Calu3 (cell line): ENCODE measurements around the gene SH3PXD2A. TPM values are rescaled to one million over a fixed set of nuclear protein-coding genes. Genes with fewer than 3 reads are reported as not detected.

Experiments
- BruUV-seq: library from RNA; stranded (reverse); fragments of 400-500 nt; replicated peaks from 2 replicates; lab custom pipeline; 2021; lab: Mats Ljungman, UMichigan
- CTCF ChIA-PET: fragments of 300-600 bp; sonication (Branson Sonifier 250); formaldehyde crosslinking; loops from one replicate; lab custom pipeline; 2022; ENCODE audit warnings: antibody characterized with exemption; lab: Charles Lee
- DNase-seq: peaks from one replicate; pipeline ENCODE4 v3.0.0; 2022
- H3K27ac Mint-ChIP-seq: one replicate; pipeline ENCODE4 v1.8.0; 2022; ENCODE audit warnings: mixed read lengths; ENCODE audit not compliant: unreplicated experiment
- H3K27me3 Mint-ChIP-seq: one replicate; pipeline ENCODE4 v1.8.0; 2022; ENCODE audit warnings: mixed read lengths; ENCODE audit not compliant: unreplicated experiment
- H3K36me3 Mint-ChIP-seq: one replicate; pipeline ENCODE4 v1.8.0; 2022; ENCODE audit warnings: mild to moderate bottlenecking, moderate library complexity, mixed read lengths; ENCODE audit not compliant: insufficient read depth, unreplicated experiment
- H3K4me1 Mint-ChIP-seq: one replicate; pipeline ENCODE4 v1.8.0; 2022; ENCODE audit warnings: mild to moderate bottlenecking, low read depth, mixed read lengths; ENCODE audit not compliant: unreplicated experiment
- H3K4me3 Mint-ChIP-seq: one replicate; pipeline ENCODE4 v1.8.0; 2022; ENCODE audit warnings: mild to moderate bottlenecking, low read depth, moderate library complexity, mixed read lengths; ENCODE audit not compliant: unreplicated experiment
- H3K9me3 Mint-ChIP-seq: one replicate; pipeline ENCODE4 v1.8.0; 2022; ENCODE audit warnings: low read depth, mixed read lengths; ENCODE audit not compliant: unreplicated experiment
- intact Hi-C: fragments of 100-400 bp; cut with micrococcal nuclease; formaldehyde crosslinking; loops from one replicate; pipeline ENCODE4 v1.10.0; 2022; ENCODE audit not compliant: unreplicated experiment
- total RNA-seq: library from RNA; stranded (reverse); gene quantifications from 2 replicates; pipeline ENCODE4 v1.2.3, GENCODE V29; 2022
- TF ChIP-seq, protein P1 (sequence below): fragments of 200-600 bp; IDR thresholded peaks from one replicate; pipeline ENCODE4 v1.8.0; 2022; ENCODE audit warnings: antibody characterized with exemption; ENCODE audit not compliant: unreplicated experiment

SH3PXD2A gene
- total RNA-seq, 1 experiment from 2014 or later: 7.5 TPM

DNA sequence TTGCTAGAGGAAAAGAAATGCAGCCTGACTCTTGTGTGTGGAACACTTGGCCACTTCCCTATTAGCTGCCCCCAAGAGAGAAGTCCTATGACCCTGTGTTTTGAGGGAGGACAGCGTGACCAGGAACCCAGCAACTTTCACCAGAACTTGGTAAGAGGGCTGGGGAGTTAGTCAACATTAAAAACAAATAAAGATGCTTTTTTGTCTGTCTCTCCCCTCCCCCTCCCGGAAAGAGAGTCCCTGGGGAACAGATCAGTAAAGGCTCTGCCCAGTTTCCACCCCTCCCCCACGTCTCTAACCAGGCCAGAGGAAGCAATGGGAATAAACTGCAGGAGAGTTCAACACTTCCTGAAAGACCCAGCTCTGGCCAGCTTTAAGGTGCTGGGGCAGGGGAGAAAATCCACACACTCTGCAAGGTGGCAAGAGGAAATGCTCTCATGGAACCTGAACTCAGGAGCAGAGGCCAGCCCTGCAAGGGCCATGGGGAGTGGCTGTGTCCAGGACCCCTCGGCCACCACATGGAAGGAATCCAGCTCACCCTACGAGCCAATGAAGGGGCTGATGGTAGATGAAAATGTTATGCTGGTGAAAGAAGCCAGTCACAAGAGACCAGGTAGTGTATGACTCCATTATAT lies 21.5 kb downstream of the SH3PXD2A start:
- Mint-ChIP-seq H3K4me3 (no peak overlapping the region), H3K36me3 (no peaks in the 10 kb centered on the region), H3K27me3 (peaks cover 24% of the 10 kb centered on the region), H3K9me3 (no peaks in the 10 kb centered on the region), H3K27ac (no peak overlapping the region), H3K4me1 (no peaks in the 10 kb centered on the region)
- DNase-seq: no peak
- TF ChIP-seq, protein P1, sequence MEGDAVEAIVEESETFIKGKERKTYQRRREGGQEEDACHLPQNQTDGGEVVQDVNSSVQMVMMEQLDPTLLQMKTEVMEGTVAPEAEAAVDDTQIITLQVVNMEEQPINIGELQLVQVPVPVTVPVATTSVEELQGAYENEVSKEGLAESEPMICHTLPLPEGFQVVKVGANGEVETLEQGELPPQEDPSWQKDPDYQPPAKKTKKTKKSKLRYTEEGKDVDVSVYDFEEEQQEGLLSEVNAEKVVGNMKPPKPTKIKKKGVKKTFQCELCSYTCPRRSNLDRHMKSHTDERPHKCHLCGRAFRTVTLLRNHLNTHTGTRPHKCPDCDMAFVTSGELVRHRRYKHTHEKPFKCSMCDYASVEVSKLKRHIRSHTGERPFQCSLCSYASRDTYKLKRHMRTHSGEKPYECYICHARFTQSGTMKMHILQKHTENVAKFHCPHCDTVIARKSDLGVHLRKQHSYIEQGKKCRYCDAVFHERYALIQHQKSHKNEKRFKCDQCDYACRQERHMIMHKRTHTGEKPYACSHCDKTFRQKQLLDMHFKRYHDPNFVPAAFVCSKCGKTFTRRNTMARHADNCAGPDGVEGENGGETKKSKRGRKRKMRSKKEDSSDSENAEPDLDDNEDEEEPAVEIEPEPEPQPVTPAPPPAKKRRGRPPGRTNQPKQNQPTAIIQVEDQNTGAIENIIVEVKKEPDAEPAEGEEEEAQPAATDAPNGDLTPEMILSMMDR: no peak
- intact Hi-C loops: no loop called here
- no TSS peak for BruUV-seq
- CTCF ChIA-PET: no interaction called here

DNA sequence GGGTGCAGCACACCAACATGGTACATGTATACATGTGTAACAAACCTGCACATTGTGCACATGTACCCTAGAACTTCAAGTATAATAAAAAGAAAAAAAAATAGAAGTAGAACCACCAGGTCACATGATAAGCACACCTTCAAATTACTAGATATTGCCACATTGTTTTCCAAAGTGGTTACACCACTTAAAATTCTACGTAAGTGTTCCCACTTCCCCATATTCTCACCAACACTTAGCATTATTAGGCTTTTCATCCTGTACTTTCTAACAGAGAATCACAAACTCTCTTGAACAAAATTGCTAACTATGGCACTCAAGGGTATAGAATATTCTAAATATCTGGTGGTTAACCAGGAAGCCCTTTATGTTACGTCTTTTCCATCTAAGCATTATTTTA lies 22.6 kb downstream of the SH3PXD2A start:
- H3K36me3 Mint-ChIP-seq: no peaks in the 10 kb centered on the region
- CTCF ChIA-PET: interaction anchor here (0.6 kb wide), 1 partner anchor 207 kb away, joined by 3 read pairs; no protein-coding TSS in a partner anchor
- no peak overlapping the region for H3K4me3 Mint-ChIP-seq
- no peak for DNase-seq
- H3K9me3 Mint-ChIP-seq: no peaks in the 10 kb centered on the region
- H3K27me3 Mint-ChIP-seq: peaks cover 16% of the 10 kb centered on the region
- H3K4me1 Mint-ChIP-seq: peaks cover 5% of the 10 kb centered on the region
- H3K27ac Mint-ChIP-seq: no peak overlapping the region
- no TSS peak for BruUV-seq
- TF ChIP-seq, protein P1: no peak
- intact Hi-C loops: no loop called here

DNA sequence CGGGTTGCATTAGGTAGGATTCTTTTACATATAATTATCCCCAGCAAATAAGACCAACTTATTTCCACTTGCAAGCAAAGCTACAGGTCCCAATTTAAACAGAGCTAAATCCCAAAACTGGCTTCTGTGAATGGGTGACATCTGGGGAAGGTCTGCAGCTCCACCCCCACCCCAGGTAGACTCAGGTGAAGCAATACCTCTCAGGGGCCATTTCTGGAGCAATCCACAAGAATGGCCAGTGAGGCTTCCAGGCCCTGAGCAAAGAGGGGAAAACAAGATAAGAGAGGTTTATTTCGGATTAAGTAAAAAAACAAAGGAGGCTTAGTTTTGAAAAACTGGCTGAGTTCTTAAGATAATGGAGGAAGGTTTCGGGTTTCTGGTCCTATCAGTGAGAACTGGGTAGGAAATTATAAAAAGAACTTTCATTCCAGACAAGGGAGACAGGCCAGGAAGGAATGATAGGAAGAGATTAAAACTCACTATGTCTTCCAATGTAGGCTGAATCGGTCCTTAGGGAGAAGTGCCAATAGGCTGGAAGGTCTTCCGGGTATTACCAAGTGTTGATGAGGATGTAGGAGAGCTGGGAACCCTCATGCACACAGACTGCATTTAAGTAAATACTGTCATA lies 25.4 kb downstream of the SH3PXD2A start:
- Mint-ChIP-seq H3K9me3 (no peaks in the 10 kb centered on the region), H3K36me3 (no peaks in the 10 kb centered on the region), H3K4me3 (no peak overlapping the region), H3K4me1 (peaks cover 9% of the 10 kb centered on the region), H3K27me3 (peaks cover 2% of the 10 kb centered on the region), H3K27ac (no peak overlapping the region)
- DNase-seq: no peak
- CTCF ChIA-PET: no interaction called here
- intact Hi-C loops: no loop called here
- TF ChIP-seq, protein P1: no peak
- BruUV-seq: no TSS peak

- TF ChIP-seq, protein P1: no peak
- intact Hi-C loops: no loop called here
- no peaks in the 10 kb centered on the region for H3K9me3 Mint-ChIP-seq
- no peaks in the 10 kb centered on the region for H3K36me3 Mint-ChIP-seq
- no peak for DNase-seq
- H3K27ac Mint-ChIP-seq: no peak overlapping the region
- peaks cover 7% of the 10 kb centered on the region for H3K27me3 Mint-ChIP-seq
- H3K4me3 Mint-ChIP-seq: no peak overlapping the region
- H3K4me1 Mint-ChIP-seq: peaks cover 14% of the 10 kb centered on the region
- CTCF ChIA-PET: no interaction called here
- no TSS peak for BruUV-seq
Measured at GRCh38 chr10:103829278-103829677, 26.1 kb downstream of the SH3PXD2A start.
